NCI-H146 treated with DMSO at 0.1 percent for 48 hours (cell line): ENCODE data around the gene EPHB3.

Source experiments
- DNase-seq: peaks from one replicate; lab custom pipeline; 2025; ENCODE audit not compliant: unreplicated experiment; lab: John Stamatoyannopoulos, UW

EPHB3 gene

DNA sequence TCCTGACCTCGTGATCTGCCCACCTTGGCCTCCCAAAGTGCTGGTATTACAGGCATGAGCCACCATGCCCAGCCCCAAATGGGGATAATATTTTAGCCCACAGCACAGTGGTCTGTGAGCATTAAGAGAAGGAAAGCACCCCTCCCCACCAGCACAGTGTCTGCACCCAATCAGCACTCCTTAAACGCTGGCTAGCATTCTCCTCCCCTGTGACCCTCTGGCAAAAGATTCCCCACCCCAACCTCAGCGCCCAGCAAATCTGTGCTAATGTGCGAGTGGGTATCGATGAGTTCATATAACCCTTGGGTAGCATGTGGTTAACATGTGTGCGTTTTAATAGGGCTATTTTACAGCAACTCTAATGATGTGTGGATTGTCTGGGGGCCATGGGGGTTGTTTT, 18.3 kb upstream of the EPHB3 start:
- DNase-seq: no peak

DNA sequence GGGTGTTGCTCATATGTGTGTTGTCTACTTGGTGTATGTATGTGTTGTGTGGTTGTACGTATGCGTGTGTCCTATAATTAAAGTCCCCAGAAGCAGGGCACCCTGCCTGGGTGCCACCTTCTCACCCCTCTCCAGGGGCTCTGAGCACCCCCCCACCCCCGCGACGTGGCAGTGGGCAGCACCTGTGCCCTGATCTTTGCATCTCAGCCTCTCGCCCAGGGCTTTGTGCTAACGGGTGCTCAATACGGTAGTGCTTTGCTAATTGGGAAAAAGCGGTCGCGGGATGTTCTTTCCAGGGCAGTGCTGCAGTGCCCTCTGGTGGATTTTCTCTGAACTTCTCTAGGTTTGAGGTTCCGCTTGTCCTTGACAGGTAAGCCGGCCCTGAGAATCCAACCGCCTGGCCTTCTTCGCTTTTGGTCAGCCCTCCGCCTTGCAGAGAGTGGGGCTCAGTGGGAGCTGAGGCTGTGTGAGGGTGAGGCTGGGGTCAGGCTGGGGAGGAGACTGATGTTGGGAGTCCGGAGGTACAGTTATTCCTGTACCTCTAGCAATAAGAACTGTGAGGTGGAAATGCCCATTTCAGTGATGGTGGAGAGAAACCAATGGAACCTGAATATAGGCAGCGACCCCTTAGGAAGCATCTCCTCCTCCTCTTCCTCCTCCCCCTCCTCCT, 17.6 kb upstream of the EPHB3 start:
- DNase-seq: peak; percentile 83

DNA sequence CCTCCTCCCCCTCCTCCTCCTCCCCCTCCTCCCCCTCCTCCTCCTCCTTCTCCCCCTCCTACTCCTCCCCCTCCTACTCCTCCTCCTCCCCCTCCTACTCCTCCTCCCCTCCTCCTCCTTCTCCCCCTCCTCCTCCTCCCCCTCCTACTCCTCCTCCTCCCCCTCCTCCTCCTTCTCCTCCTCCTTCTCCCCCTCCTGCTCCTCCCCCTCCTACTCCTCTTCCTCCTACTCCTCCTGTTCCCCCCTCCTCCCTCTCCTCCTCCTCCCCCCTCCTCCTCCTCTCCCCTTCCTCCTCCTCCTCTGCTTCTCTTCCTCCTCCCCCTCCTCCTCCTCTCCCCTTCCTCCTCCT, 17.1 kb upstream of the EPHB3 start:
- DNase-seq: no peak

DNA sequence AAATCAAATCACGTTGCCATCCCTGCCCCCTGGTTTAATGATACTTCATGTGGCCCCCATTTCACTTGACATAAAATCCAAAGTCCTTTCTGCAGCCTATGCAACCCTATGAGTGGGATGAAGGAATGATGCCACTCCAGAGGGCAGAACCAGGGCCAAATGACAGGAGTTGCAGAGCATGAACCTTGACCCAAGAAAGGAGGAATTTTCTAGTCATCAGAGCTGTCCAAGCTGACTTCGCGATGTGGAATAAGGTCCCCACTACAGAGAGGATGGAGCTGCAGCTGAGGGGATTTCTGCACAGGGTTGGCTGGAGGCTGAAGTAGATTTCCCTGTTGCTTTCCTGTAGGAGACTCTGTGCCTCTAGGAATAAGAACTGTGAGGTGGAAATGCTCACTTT, 15.8 kb upstream of the EPHB3 start:
- no peak for DNase-seq

- DNase-seq: no peak
Observed at GRCh38 chr3:184546252-184546651, 15.3 kb upstream of the EPHB3 start.

DNA sequence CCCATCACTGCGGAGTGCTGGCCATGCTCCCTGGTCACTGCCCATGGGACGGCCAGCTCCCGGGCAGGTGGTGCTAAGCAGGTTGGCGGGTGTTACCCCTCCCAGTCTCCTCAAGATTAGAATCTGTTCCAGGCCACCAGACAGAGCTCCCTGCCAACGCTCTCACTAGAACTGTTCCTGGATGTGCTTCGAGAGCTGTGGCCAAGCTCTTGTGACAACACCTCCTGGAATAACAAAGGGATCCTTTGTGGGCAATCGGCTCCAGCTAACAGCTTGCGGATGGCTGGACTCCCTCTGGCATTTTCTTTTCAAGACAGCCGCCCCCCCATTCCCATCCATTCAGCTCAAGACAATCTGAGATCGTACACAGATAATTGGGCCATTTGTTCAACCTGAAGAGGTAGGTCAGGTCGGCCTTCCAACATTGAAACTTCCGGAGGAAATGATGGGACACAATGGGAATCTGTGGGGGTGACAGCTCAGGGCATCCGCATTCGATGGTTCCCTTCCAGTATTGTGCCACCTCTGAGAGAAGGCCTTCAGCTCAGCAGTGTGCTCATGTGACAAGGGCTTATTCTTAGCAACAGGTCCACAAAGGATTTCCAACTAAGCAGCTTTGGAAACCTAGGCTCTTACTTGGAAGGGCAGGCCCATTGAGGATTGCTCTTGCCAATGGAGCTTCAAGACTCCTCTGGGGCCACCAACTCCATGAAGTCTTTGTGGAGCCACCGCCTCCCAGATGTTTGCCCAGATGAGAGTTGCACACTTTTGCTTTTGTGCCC, 11.6 kb upstream of the EPHB3 start:
- DNase-seq: no peak

DNA sequence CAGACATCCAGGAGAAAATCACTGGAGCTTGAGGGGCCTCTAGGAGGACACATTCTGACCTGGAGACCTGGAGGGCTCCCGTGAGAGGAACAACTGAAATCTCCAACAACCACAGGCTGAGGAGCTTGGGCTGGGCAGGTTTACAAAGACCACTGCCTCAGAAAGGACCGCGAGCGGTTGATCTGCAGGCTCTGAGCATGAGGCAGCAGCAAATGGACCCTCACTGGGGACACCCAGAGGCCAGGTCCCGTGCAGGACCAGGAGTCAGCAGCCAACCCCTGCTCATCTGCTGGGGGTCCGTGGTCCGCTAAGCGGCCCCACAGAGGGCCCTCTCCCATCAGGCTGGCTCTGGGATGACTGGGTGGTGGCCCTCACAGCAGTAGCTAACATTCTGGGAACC, 10.5 kb upstream of the EPHB3 start:
- DNase-seq: no peak

GRCh38 chr3:184551614-184552256, 9.8 kb upstream of the EPHB3 start:
- DNase-seq: no peak

GRCh38 chr3:184552296-184552695, 9.3 kb upstream of the EPHB3 start:
- no peak for DNase-seq

- DNase-seq: no peak
Observed at GRCh38 chr3:184552863-184553262, 8.7 kb upstream of the EPHB3 start.

DNA sequence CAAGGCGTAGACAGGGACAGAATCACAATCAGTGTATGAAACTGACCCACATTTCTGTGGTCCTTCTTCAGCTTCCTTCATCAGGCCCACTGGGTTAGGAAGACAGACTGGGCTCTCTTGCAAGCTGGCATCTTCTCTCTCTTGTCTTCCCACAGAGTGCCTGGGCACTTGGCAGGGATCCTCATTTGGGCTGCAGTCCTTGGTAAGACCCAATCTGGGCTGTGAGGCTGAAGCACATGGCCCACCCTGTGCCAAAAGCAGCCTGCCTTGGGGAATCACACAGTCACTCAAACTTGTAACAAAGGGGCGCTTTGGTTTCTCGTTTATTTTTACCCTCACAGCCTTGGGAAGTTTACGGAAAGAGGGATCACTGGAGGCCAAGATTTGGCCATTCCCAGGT, 8.2 kb upstream of the EPHB3 start:
- DNase-seq: no peak

- DNase-seq: no peak
Observed at GRCh38 chr3:184554461-184554860, 7.1 kb upstream of the EPHB3 start.

DNA sequence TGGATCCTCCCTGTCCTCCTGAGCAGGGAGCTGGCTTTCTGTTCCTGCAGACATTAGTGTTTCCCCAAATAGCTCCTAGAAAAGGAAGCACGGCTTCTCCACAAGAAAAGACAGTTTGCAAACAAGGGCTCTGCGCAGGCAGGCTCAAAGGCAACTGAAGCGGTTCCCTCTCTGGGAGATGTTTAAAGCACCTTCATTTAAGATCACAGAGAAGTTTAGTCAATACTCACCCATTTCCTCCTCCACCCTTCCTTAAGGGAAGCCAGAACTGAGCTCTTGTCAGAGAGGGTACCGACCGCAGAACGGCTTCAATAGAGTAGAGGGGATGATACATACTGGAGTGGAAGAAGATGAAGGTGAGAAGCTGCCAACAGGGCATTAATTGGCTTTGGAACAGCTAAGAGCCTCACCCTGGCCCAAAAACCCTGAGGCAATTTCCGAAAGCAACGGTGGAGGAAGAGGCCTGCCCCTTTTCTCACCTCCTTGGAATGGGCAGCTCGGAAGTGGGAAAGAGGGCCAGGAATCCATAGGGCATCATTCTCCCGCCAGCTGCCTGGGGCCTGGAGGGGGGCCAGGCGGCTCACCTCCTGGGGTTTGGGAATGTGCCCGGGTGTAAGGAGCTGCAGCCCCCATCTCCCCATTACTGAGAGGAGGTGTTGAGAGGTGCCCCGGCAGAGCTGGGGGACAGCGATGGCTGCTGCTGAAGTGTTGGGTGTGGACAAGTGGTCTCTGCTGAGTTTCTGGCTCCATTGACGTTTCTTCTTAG, 4.8 kb upstream of the EPHB3 start:
- no peak for DNase-seq

DNA sequence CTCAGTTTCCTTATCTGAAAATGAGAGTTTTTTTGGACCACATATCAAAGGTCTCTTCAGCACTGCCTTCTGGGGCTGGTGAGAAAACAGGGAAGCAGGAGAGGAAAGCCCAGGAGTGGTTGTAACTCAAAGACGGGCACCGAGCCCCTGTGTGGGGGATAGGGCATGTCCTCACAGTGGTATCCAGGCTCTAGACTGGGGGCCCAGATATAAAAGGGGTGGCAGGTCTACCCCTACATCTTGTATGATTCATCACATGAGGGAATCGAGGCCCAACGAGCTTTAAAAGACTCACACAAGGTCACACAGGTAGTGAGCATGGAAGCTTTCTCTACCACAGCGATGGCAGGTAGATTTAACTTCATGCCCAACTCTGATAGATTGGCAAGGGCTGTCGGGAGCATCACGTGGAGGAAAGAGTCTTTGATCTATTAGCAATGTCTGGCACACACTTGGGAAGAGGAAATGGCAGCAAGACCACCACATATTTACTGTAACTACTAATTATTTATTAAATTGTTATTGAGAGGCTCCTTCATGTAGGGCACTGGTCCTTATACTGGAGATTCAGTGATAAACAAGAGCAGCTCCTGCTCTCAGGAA, 4.1 kb upstream of the EPHB3 start:
- no peak for DNase-seq

DNA sequence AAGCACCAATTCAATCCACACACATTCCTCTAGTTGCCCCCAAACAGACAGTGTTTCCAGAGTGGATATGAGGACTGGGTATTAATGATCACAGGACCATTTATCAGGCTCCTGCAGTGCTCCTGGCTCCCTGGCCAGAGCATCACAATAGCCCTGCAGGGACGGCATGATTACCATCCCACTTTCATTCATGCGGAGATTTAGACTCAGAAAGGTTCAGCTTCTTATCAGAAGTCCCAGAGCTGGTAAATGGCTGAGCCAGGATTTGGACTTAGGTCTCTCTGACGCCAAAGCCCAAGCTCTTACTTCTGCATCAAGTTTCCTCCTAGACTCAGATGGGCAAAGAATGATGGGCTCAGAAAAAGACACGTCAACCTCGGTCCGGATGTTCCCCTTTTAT, 2.9 kb upstream of the EPHB3 start:
- DNase-seq: no peak

- peak; percentile 26 for DNase-seq
Observed at GRCh38 chr3:184559336-184559735, 2.2 kb upstream of the EPHB3 start.

DNA sequence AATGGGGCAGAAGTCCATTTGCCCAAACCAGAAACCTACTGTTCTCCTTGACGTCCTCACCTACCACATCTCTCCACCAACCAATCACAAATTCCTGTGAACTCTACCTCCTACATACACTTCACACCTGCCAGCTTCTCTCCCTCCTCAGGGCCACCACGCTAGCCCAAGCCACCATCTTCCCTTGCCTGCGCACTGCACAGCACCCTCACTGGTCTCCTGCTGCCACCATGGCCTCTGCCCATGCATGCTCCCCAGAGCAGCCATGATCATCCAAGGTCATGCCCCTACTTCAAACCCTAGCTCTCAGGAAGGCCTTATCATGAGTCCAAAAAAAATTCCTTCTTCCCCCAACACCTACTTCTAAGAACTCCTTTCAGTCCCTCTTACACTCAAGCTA, 1.1 kb upstream of the EPHB3 start:
- DNase-seq: no peak

GRCh38 chr3:184561913-184562877, 610 bp downstream of the EPHB3 start:
- DNase-seq: no peak

DNA sequence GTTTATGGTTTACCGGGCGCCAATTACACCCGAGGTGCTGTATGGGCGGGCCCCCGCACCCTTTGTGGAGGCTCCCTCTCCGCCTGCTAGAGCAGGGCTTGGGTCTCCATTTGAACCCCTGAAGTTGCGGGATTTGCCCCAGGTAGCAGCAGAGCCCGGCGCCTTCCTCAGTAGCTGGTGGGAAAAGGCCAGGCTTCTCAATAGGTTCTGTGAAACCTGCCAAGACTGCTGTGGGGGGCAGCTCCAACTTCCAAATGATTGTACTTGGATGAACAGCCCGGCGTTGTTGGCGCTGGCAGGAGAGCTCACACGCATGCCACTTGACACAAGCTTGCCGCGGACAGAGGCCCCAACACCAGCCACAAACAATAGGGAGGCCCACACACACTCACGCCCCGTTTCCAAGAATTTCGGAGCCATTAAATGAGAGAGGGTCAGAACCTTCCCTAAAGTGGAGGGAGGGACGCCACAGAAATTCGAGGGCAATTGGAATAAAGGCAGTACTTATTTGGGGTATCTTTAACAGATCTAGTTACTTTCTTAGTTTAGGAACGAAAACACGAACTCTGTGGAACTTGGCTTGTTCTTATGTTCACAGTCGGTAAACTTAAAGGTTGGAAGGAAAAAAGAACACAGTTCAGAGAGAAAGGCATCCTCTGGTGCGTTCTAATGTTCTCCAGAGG, 1.4 kb downstream of the EPHB3 start:
- DNase-seq: no peak

GRCh38 chr3:184563561-184563925, 2.0 kb downstream of the EPHB3 start:
- no peak for DNase-seq
